Breast epithelium (tissue), 4 donors: ENCODE data around the gene GPATCH8. TPM values are rescaled to one million over a fixed set of nuclear protein-coding genes. Genes with fewer than 3 reads are reported as not detected.

Experiments used
- DNase-seq, 2 donors: peaks; one replicate each; pipeline ENCODE4 v3.0.0-alpha.2; 2019; ENCODE audit warnings: low spot score in 2 of 2
- H3K27ac ChIP-seq, 2 donors: fragments of 200-600 bp; sonication (generic) in 1 of 2; one replicate each; pipeline ENCODE4 v1.5.1; 2016 to 2019; ENCODE audit warnings: mild to moderate bottlenecking in 1 of 2
- H3K27me3 ChIP-seq, 2 donors: fragments of 200-600 bp; sonication (generic) in 1 of 2; one replicate each; pipeline versions ENCODE4 v1.5.1 to v1.6.0; 2017 to 2019; ENCODE audit warnings: control low read depth in 1 of 2, mild to moderate bottlenecking in 1 of 2
- H3K36me3 ChIP-seq: fragments of 200-600 bp; one replicate; pipeline ENCODE4 v1.5.1; 2019
- H3K4me1 ChIP-seq, 2 donors: fragments of 200-600 bp; sonication (generic); one replicate each; pipeline ENCODE4 v1.5.1; 2016 to 2019; ENCODE audit warnings: control low read depth in 1 of 2
- H3K4me3 ChIP-seq, 3 donors: fragments of 200-600 bp; sonication (generic); 1 replicate in 2 of 3; 2 replicates in 1 of 3; pipeline ENCODE4 v1.5.1; 2016 to 2019; ENCODE audit warnings: mild to moderate bottlenecking in 3 of 3, moderate library complexity in 2 of 3
- H3K9me3 ChIP-seq, 2 donors: fragments of 200-600 bp; sonication (generic) in 1 of 2; one replicate each; pipeline ENCODE4 v1.5.1; 2016 to 2019; ENCODE audit warnings: control low read depth in 1 of 2
- POLR2A ChIP-seq: fragments of 450-650 bp; IDR thresholded peaks from one replicate; pipeline ENCODE4 v1.6.1; 2016; ENCODE audit warnings: antibody characterized with exemption, mild to moderate bottlenecking, moderate library complexity
- POLR2AphosphoS5 ChIP-seq, 3 donors: sonication (generic); formaldehyde crosslinking; IDR thresholded peaks; one replicate each; pipeline ENCODE4 v1.6.1; 2017; ENCODE audit warnings: antibody characterized with exemption in 3 of 3
- intact Hi-C: fragments of 100-400 bp; cut with DNase I; formaldehyde crosslinking; loops from one replicate; pipeline ENCODE4 v1.15.1; 2023; ENCODE audit warnings: low total_unique reads
- total RNA-seq, 3 donors: library from RNA; depleted of rRNA; stranded (reverse); fragments of >200 nt; gene quantifications; one replicate each; pipeline ENCODE4 v1.1.0, GENCODE V29; 2016
- TF ChIP-seq, protein P1 (sequence below), 3 donors: fragments of 450-650 bp; IDR thresholded peaks; one replicate each; pipeline ENCODE4 v1.5.1; 2016 to 2017; ENCODE audit warnings: antibody characterized with exemption in 3 of 3, mild to moderate bottlenecking in 3 of 3, moderate library complexity in 3 of 3

The GPATCH8 gene
- total RNA-seq, 3 donors from 2014 or later: 36.8 to 62.5 (median 51.5) TPM

- no peak overlapping the region for H3K27ac ChIP-seq
- intact Hi-C loops: loop anchor here (5.0 kb wide), 1 partner anchor 503 kb away; no protein-coding TSS in a partner anchor
- no peaks in the 10 kb centered on the region for H3K4me1 ChIP-seq
- H3K36me3 ChIP-seq: peaks cover 8% of the 10 kb centered on the region
- no peak overlapping the region for H3K4me3 ChIP-seq
- H3K9me3 ChIP-seq: no peaks in the 10 kb centered on the region
- TF ChIP-seq, protein P1, sequence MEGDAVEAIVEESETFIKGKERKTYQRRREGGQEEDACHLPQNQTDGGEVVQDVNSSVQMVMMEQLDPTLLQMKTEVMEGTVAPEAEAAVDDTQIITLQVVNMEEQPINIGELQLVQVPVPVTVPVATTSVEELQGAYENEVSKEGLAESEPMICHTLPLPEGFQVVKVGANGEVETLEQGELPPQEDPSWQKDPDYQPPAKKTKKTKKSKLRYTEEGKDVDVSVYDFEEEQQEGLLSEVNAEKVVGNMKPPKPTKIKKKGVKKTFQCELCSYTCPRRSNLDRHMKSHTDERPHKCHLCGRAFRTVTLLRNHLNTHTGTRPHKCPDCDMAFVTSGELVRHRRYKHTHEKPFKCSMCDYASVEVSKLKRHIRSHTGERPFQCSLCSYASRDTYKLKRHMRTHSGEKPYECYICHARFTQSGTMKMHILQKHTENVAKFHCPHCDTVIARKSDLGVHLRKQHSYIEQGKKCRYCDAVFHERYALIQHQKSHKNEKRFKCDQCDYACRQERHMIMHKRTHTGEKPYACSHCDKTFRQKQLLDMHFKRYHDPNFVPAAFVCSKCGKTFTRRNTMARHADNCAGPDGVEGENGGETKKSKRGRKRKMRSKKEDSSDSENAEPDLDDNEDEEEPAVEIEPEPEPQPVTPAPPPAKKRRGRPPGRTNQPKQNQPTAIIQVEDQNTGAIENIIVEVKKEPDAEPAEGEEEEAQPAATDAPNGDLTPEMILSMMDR (IDR thresholded peaks at IDR 0.05): no peak
- TF ChIP-seq POLR2AphosphoS5 (IDR thresholded peaks at IDR 0.05): no peak
- no peak for TF ChIP-seq POLR2A
- H3K27me3 ChIP-seq: no peaks in the 10 kb centered on the region
- no peak for DNase-seq
These were observed 153.6 kb downstream of the GPATCH8 start for GRCh38 chr17:44349553-44350070.

- Histone ChIP-seq H3K4me1 (no peaks in the 10 kb centered on the region), H3K27me3 (no peaks in the 10 kb centered on the region), H3K27ac (no peak overlapping the region), H3K4me3 (no peak overlapping the region), H3K9me3 (no peaks in the 10 kb centered on the region), H3K36me3 (peaks cover 8% of the 10 kb centered on the region)
- DNase-seq: no peak
- TF ChIP-seq, protein P1 (IDR thresholded peaks at IDR 0.05): no peak
- TF ChIP-seq POLR2AphosphoS5 (IDR thresholded peaks at IDR 0.05): no peak
- TF ChIP-seq POLR2A: no peak
- intact Hi-C loops: no loop called here
These were observed 154.2 kb downstream of the GPATCH8 start for GRCh38 chr17:44348988-44349364.

DNA sequence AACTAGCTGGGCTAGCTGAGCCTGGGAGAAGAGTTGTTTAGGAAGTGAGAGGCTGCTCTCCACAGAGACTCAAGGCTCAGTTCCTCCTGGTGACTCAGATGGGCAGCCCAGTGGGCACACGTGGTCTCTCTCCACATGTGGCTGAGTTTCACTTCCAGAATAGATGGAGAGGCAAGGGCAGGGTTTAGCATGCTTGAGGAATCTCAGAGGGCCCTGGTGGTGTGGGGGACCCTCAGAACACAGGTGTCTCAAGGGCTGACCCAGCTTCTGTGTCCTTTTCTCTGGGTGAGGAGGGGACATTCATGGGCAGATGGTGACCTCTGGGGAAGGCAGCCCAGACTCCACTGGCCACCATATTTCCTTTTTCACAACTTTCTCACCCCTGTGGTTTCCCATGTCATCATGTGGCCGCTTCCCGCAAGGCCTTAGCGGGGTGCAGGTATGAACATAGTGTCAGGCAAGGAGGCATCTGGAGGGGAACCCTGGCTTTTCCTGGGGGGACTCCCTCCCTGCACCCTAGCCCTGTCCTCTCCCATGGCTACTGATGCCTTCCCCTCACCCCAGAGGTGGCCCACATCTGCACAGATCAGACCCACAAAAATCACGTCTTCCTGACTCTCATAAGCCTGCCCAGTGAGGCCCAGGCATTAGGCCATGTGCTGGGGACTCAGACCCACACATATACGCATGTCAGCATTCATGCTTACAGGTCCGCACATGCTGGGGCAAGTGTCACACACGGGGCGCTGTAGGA, 154.8 kb downstream of the GPATCH8 start:
- intact Hi-C loops: no loop called here

More for the DNA sequence above, 154.8 kb downstream of the GPATCH8 start:
- TF ChIP-seq POLR2A (no peak), POLR2AphosphoS5 (IDR thresholded peaks at IDR 0.05) (no peak)
- TF ChIP-seq, protein P1 (IDR thresholded peaks at IDR 0.05): no peak
- Histone ChIP-seq H3K36me3 (peaks cover 8% of the 10 kb centered on the region), H3K27me3 (no peaks in the 10 kb centered on the region), H3K4me1 (no peaks in the 10 kb centered on the region), H3K9me3 (no peaks in the 10 kb centered on the region), H3K4me3 (no peak overlapping the region), H3K27ac (peak overlapping the region in 1 of 2 donors; percentile 6)
- DNase-seq: no peak

Other genes with a start within 250 kb of the GPATCH8 start
- gene SLC4A1, start 235.3 kb downstream of the GPATCH8 start, total RNA-seq: under 1 TPM in 1 of 3 donors, not detected in 2; 0.33 TPM
- gene RUNDC3A, start 194.8 kb downstream of the GPATCH8 start, total RNA-seq: 1 to 10 TPM in 1 of 3 donors, under 1 TPM in 1, not detected in 1; 0.48 to 1.6 TPM
- 10 to 100 TPM; 53.1 to 88.2 (median 64.2) TPM for gene SLC25A39, start 178.6 kb downstream of the GPATCH8 start, total RNA-seq
- 100 to 1,000 TPM; 166 to 372 (median 252) TPM for gene GRN, start 158.1 kb downstream of the GPATCH8 start, total RNA-seq
- 1 to 10 TPM in 2 of 3 donors, under 1 TPM in 1; 0.88 to 2.9 (median 2.7) TPM for gene FAM171A2, start 139.6 kb downstream of the GPATCH8 start, total RNA-seq
- gene ITGA2B, start 113.8 kb downstream of the GPATCH8 start, total RNA-seq: 1 to 10 TPM in 2 of 3 donors, under 1 TPM in 1; 0.66 to 1.2 (median 1.1) TPM
- gene FZD2, start 54.1 kb upstream of the GPATCH8 start, total RNA-seq: 1 to 10 TPM; 1.9 to 3.6 (median 3.0) TPM
- under 1 TPM in 1 of 3 donors, not detected in 2; under 0.01 TPM for gene MEIOC, start 153.1 kb upstream of the GPATCH8 start, total RNA-seq
- gene CCDC43, start 186.4 kb upstream of the GPATCH8 start, total RNA-seq: 10 to 100 TPM; 16.6 to 22.8 (median 16.7) TPM
- gene DBF4B, start 205.3 kb upstream of the GPATCH8 start, total RNA-seq: 1 to 10 TPM; 2.3 to 7.5 (median 3.2) TPM